Activated CD4-positive, alpha-beta T cell treated with anti-CD3 and anti-CD28 coated beads, Interleukin-2, Interleukin-6, amounts not matched to agents 100 ng/mL and 50 ng/mL, durations not matched to agents 16 hours and 8 hours (primary cell): ENCODE results near the gene BICDL2.
"Not testable (repeated sequence)": the region's sequence is repeated elsewhere in the genome, so short reads cannot be mapped to it uniquely, and the experiment has no call there.

Experiments used
- DNase-seq: peaks from one replicate; pipeline ENCODE4 v3.0.0-alpha.2; 2020

Gene BICDL2

GRCh38 chr16:3063625-3064386 lies 27.1 kb upstream of the BICDL2 start:
- no peak for DNase-seq

DNA sequence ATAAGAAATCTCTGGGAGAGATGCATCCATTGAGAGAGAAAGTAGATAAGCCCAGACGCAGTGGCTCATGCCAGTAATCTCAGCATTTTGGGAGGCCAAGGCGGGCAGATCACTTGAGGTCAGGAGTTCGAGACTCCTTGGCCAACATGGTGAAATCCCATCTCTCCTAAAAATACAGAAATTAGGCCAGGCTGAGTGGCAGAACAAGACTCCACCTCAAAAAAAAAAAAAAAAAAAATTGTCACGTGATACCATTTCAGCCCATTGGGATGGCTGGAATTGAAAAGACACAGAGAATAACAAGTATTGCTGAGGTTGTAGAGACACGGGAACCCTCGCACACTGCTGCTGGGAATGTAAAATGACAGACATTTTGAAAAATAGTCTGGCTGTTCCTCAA lies 25.8 kb upstream of the BICDL2 start:
- no peak for DNase-seq

DNA sequence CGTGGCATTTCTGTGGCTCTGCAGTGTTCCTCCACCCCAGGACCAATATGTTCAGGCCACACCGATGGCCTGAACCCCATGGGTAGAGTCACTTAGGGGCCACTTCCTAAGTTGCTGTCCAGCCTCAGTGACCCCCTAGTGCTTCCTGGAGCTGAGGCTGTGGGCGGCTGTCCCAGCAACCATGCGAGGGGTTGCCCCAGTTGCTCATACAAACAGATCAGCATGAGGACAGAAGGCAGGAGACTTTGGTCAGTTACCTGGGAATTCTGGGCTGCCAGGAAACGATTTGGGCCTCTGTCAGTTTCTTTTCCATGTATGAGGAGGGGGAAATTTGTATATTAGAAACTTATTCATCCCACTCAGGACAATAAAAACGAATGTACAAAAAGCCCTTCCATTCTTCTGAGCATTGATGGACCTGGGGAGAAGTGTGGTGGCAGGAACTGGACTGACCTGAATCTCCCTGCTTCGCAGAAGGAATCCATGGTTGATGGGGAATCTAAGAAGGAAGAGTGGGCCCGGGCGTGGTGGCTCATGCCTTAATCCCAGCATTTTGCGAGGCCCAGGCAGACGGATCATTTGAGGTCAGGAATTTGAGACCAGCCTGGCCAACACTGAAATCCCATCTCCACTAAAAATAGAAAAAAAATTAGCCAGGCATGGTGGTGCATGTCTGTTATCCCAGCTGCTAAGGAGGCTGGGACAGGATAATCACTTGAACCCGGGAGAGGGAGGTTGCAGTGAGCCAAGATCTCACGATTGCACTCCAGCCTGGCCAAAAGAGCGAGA lies 23.8 kb upstream of the BICDL2 start:
- no peak for DNase-seq

DNA sequence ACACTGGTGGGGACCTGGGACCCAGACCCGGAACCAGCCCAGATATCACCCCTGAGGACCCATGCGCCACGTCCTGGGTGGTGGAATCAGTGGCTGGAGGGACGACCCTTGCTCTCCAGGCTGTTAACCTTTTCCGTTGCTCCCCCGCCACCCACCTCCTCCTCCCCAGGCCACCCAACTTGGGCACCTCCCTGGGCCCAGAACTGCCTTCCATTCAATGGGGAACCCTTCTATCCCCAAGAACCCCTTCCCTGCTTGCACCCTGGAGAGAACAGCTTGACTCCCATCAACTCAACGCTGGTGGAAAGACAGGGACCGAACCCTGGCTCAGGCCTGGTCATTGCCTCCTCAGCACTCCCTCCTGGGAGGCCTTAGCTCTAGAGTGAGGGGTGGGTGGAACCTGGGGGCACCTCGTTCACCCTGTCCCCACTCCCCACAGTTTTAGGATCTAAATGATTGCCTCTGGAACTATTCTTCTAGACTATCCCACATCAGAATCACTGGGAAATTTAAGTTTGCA lies 23.0 kb upstream of the BICDL2 start:
- DNase-seq, result no peak

- DNase-seq, result peak; percentile 94
Measured at GRCh38 chr16:3059041-3059722, 22.4 kb upstream of the BICDL2 start.

- peak; percentile 74 for DNase-seq
Measured at GRCh38 chr16:3058139-3059030, 21.6 kb upstream of the BICDL2 start.

DNA sequence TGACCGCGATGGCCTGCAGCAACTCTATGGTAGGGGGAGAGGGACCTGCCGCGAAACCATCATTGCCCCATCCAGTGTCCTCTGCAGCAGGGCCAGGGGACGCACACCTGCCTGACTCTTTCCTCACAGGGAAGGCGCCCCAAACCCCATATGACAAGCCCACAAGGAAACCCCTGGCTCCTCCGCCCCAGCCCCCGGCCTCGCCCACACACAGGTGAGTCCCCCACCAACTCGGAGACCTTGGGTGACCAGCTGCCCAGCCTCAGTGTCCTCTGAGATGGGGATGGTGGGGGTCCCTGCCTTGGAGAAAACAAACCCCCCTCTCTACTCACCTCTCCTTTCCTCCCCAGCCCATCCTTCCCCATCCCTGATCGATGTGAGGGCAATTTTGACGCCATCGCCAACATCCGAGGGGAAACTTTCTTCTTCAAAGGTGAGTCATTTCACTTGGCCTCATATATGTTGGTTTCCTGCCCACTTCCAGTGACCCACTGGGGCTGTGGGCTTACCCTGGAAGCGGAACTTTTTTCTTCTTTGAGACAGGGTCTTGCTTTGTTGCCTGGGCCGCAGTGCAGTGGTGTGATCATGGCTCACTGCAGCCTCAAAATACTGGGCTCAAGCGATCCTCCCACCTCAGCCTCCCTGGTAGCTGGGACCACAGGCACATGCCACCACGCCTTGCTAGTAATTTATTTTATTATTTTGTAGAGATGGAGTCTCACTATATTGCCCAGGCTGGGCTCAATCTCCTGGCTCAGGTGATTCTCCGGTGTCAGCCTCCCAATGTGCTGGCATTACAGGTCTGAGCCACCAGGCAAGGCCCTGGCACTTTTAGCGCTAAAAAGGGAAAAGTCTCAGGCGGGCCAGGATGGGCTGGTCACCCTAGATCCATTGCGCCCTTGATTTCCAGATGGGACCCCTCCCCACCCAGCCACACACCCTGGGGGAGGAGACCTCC lies 20.7 kb upstream of the BICDL2 start:
- peak; percentile 66 for DNase-seq

DNA sequence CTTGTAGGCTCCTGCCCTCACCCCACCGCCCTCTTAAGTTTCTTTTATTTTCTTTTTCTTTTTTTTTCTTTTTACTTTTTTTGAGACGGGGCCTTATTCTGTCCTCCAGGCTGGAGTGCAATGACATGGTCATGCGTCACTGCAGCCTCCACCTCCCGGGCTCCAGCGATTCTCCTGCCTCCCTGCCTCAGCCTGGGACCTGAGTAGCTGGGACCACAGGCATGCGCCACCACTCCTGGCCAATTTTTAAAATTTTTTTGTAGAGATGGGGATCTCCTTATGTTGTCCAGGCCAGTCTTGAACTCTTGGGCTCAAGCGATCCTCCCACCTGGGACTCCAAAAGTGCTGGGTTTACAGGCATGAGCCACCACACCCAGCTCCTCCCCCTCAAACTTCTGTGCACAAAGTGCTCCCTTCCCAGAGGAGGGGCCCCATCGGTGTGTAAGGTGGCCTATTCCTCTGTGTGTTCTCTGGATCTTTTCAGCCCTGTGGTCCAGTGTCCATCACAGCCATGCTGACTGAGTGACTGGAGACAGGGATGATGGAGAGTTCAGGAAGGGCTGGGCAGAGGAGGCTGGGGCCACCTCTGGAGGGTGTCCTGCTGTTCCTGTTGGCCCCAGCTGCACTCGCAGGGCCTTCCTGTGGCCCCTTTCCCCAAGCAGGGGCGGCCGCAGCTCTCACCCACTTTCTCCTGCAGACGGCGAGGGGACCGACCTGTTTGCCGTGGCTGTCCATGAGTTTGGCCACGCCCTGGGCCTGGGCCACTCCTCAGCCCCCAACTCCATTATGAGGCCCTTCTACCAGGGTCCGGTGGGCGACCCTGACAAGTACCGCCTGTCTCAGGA lies 19.8 kb upstream of the BICDL2 start:
- DNase-seq, result no peak

GRCh38 chr16:3055734-3056115 lies 19.0 kb upstream of the BICDL2 start:
- not testable (repeated sequence) for DNase-seq

DNA sequence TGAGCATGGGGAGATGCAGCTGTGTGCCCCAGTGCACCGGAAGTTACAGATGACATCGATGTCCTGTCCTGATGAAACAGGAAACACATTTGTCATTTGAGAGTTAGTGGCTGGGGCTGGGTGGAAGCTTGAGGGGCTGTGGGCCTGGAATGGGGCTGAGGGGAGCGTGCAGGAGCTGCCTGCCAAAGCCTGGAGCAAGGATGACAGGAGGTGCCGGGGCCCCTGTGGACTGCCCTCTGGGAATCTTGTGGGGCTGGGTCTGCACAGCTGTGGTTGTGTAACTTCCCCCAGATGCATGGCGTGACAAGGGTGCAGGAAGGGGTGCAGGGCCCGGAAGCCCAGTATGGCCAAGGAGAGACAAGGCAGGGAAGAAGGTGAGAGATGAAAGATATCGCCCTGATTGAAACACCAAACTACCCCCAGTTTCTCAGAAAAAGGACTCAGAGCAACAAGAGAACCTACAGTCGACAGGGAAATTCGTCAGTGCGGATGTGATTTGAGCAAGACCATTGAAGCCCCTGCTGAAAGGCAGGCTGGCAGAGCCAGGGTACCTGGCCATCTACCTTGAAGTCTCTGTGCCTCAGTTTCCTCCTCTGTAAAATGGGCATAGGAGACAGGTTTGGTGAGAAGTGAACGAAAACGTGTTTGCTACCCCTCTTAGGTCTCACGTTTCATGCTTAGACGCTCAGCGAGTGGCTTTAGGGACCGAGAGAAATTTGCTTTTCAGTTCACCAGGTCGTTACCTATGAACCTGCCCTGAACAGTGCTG lies 18.4 kb upstream of the BICDL2 start:
- DNase-seq, result peak; percentile 82

DNA sequence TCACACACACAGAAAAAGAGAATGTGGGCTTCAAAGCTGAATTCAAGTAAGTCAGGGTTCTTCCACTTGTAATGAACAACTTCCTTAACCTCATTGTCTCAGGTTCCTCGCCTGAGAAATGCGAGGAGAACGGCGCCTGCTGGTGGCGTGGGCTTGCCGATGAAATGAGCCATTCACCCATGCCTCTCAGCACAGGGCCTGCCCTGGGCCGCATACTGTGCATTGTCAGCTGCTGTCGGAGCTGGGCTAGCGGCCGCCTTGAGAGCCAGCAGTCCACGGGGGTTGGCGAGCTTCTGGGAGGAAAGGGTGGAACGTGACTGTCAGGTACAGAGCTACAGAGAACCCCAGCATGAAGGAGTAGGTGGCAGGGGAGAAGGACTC lies 16.6 kb upstream of the BICDL2 start:
- peak; percentile 39 for DNase-seq

DNA sequence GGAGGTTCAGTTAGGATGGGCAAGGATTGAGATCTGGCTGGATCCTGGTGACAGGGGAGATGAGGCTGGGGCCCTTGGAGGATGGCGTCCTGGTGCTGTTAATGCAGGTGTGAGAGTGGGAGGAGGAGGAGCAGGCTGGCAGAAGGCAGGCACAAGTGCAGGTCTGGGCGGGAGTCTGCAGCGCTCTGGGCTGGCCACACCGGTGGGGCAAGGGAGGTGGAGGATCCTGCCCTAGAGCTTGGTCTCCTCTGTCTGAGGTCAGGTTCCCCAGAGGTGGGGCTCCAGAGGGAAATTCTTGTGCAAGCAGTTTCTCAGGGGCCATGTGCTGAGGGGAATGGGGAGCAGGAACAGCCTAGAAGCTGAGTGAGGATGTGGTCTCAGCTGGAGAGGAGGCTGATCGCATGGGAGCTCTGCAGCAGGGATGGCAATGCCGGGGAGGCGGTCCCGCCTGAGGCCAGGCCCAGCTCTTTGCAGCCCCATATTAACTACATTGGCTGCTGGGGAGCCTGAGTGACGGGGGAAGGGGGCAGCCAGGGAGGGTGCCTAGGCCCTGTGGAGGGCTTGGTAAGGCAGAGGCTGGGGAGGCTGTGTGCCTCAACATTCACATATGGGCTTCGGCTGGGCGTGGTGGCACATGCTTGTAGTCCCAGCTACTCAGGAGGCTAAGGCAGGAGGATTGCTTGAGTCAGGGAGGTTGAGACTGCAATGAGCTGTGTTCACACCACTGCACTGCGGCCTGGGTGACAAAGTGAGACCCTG lies 16.0 kb upstream of the BICDL2 start:
- DNase-seq, result peak; percentile 41

DNA sequence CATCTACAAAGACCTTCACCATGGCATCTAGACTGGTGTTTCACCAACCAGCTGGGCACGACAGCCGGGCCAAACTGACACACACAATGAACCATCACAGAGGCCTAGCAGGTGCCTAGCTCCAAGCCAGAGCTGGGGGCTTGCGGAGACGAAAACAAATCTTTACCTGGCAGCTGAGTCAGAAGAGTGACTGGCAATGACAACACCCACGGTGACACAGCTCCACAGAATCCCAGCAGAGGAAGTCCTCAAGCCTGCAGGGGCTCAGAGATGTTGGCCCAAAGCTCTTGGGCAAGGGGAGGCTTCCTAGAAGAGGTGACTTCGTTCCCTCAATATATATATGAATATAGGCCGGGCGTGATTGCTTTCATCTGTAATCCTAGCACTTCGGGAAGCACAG lies 14.8 kb upstream of the BICDL2 start:
- DNase-seq, result peak; percentile 35

DNA sequence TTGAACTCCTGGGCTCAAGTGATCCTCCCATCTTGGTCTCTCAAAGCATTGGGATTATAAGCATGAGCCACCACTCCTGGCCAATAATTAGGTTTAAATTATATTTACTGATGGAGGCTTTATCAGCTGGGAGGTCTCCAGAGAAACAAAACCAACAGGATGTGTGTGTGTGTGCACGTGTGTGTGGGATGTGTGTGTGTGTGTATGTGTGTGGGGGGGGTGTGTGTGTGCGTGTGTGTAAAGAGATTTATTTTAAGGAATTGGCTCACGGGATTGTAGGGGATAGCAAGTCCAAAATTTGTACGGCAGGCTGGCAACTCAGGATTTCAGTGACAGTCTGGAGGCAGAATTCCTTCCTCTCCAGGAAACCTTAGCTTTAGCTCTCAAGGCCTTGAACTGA lies 14.3 kb upstream of the BICDL2 start:
- DNase-seq, result no peak

DNA sequence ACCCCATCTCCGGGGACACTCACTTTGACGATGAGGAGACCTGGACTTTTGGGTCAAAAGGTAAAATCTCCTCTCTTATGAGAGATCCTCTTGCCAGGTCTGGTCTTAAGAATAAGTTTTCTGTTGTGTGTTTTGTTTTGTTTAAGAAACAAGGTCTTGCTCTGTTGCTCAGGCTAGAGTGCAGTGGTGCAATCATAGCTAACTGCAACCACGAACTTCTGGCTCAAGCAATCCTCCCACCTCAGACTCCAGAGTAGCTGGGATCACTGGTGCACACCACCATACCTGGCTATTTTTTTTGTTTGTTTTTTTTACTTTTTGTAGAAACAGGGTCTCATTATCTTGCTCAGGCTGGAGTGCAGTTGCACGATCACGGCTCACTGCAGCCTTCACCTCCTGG lies 13.7 kb upstream of the BICDL2 start:
- no peak for DNase-seq

GRCh38 chr16:3049921-3050481 lies 13.3 kb upstream of the BICDL2 start:
- DNase-seq, result no peak

DNA sequence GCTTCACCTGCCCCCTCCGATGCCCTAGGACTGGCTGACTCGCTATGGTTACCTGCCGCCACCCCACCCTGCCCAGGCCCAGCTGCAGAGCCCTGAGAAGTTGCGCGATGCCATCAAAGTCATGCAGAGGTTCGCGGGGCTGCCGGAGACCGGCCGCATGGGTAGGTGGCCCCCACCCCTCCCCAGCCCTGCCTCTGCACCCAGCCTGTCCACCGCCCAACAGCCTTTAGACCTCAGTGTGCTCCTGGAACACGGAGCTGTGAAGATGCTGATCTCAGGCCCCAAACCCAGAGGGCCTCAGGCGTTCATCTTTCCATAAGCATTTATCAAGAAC lies 10.6 kb upstream of the BICDL2 start:
- DNase-seq, result peak; percentile 19

DNA sequence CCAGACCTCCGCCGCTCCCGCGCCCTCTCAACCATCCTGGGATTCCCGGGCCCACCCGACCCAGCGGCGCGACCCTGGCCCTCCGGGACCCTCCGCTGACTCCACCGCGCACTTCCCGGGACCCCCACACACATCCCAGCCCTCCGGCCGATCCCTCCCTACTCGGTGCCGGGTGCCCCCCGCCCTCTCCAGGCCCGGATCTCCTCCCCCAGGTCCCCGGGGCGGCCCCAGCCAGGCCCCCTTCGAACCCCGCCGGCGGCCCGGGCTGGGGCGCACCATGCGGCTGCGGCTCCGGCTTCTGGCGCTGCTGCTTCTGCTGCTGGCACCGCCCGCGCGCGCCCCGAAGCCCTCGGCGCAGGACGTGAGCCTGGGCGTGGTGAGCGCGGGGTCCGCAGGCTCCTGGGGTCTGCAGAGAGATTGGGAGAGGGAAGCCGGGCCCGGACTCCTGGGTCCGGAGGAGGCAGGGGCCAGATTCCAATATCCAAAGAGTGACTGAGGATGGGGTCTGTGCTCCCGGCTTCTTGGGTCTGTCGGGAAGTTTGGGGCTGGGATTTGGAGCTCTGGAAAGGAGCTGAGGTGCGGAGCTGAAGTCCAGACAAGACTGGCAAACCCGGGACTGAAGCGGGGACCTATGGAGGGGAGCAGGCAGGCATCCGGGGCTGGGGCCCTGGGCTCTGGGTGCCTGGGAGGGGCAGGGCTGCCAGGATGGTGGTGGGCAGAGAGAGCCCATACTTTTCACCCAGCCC lies 10.1 kb upstream of the BICDL2 start:
- DNase-seq, result peak; percentile 43
